IMR-90 (cell line): ENCODE measurements around the gene CAMKMT. TPM values are rescaled to one million over a fixed set of nuclear protein-coding genes. Genes with fewer than 3 reads are reported as not detected.

Experiments used
- polyA plus RNA-seq, 3 experiments: library from polyadenylated mRNA; depleted of rRNA; stranded (reverse); fragments of >200 nt; gene quantifications; 2 replicates each; pipeline ENCODE4 v1.2.3, GENCODE V29; 2012; ENCODE audit warnings: low replicate concordance in 1 of 3
- total RNA-seq: library from RNA; depleted of rRNA; stranded (reverse); fragments of >200 nt; gene quantifications from 2 replicates; pipeline ENCODE4 v1.2.3, GENCODE V29; 2012; rRNA removed

The CAMKMT gene
- total and polyA plus RNA-seq, 2 of the 4 experiments (the other 2 are of a cell fraction): 4.4 to 6.8 TPM

Other genes starting within 250 kb of the CAMKMT start
- gene PPM1B, start 193.1 kb upstream of the CAMKMT start, total RNA-seq: 14.7 and 25.6 TPM in 2 replicates
- 9.0 and 13.4 TPM in 2 replicates for gene PPM1B, start 193.1 kb upstream of the CAMKMT start, polyA plus RNA-seq (2012; rRNA removed)
- gene SLC3A1, start 86.5 kb upstream of the CAMKMT start, total RNA-seq: not detected in 2 replicates
- gene SLC3A1, start 86.5 kb upstream of the CAMKMT start, polyA plus RNA-seq (2012; rRNA removed): not detected in 2 replicates
- gene PREPL, start 453 bp upstream of the CAMKMT start, total RNA-seq: 39.6 and 59.2 TPM in 2 replicates
- 22.8 and 27.6 TPM in 2 replicates for gene PREPL, start 453 bp upstream of the CAMKMT start, polyA plus RNA-seq (2012; rRNA removed)